ENCODE data around the gene KRTAP2-4.

KRTAP2-4 gene

GRCh38 chr17:41029633-41030245, 35.9 kb downstream of the KRTAP2-4 start, which contains the start of gene KRTAP1-4:
TSS of gene KRTAP1-4 (minus strand) at chr17:41030195. CDS start at chr17:41030078, 117 bp downstream.
- no peak for DNase-seq

GRCh38 chr17:41026715-41027471, 38.8 kb downstream of the KRTAP2-4 start, which contains the start of gene KRTAP1-5:
TSS of gene KRTAP1-5 (minus strand) at chr17:41027208. CDS start at chr17:41027155, 53 bp downstream.
- DNase-seq: no peak

GRCh38 chr17:41024697-41025096, 41.0 kb downstream of the KRTAP2-4 start:
- DNase-seq: no peak

- no peak for DNase-seq
Measured at GRCh38 chr17:41020336-41020735, 45.3 kb downstream of the KRTAP2-4 start.

GRCh38 chr17:41019415-41019814, 46.3 kb downstream of the KRTAP2-4 start:
- DNase-seq: no peak

- no peak for DNase-seq
Measured at GRCh38 chr17:41018541-41018940, 47.1 kb downstream of the KRTAP2-4 start.

GRCh38 chr17:41016578-41017215, 49.0 kb downstream of the KRTAP2-4 start:
- DNase-seq: no peak

GRCh38 chr17:41015454-41015853, 50.2 kb downstream of the KRTAP2-4 start:
- DNase-seq: no peak
